GM18951 (cell line): Measurements from ENCODE around the gene ZBTB25.

Experiments used
- POLR2A ChIP-seq: IDR thresholded peaks from 4 replicates; pipeline ENCODE4 v1.6.1; 2011; ENCODE audit warnings: mild to moderate bottlenecking; ENCODE audit not compliant: insufficient read length, insufficient read depth; ENCODE audit errors: extremely low read depth
- in situ Hi-C: fragments of 300-500 bp; cut with MboI; formaldehyde crosslinking; loops from one replicate; pipeline ENCODE4 v1.12.0; 2022; ENCODE audit warnings: low sequenced_read_pairs, mixed read lengths, inconsistent platforms; ENCODE audit not compliant: unreplicated experiment

The ZBTB25 gene

GRCh38 chr14:64434528-64434927 lies 69.1 kb downstream of the ZBTB25 start:
- in situ Hi-C loops, result no loop called here
- no peak for TF ChIP-seq POLR2A

- no peak for TF ChIP-seq POLR2A
- in situ Hi-C loops, result no loop called here
These were observed 79.7 kb downstream of the ZBTB25 start for GRCh38 chr14:64423987-64424386.

DNA sequence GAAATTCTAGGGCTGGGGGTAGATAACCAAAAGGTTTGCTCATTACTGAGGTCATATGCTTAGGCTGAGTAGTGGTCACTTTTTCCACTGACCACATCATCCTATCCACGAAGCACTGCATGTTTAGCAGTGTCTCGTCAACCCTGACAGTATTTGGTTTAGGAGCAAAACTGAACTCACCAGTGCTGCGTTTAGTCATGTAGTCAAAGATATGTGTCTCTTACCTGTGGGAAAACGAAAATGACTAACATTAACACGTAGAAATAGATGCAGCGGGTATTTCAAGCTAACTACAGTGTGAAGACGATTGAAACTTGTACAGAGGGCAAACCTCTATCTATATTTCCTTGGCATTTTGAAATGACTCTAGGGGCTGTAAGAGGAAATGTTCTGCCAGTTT lies 80.9 kb downstream of the ZBTB25 start:
- TF ChIP-seq POLR2A, result no peak
- in situ Hi-C loops, result no loop called here

DNA sequence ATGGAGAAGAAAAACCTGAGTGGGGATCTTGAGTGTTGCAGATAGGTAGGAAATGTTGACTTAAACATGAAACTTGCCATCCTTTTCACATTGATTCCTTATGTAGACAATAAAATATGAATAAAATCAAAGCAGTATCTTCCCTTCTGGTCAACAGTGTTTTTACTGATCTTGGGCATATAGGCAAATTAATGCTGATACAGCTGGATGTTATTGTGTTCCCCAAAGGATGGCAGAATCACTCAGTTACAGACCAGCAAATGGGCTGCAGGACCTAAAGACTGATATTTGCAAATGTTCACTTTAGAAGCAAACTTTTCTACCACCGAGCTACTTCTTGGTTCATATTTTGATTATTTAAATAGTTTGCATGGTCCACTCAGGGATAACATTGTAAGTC lies 81.6 kb downstream of the ZBTB25 start:
- in situ Hi-C loops, result no loop called here

GRCh38 chr14:64421166-64421565 lies 82.5 kb downstream of the ZBTB25 start:
- in situ Hi-C loops, result no loop called here
- TF ChIP-seq POLR2A, result no peak

More for the DNA sequence above, 81.6 kb downstream of the ZBTB25 start:
- no peak for TF ChIP-seq POLR2A

- in situ Hi-C loops, result no loop called here
- TF ChIP-seq POLR2A, result no peak
These were observed 84.6 kb downstream of the ZBTB25 start for GRCh38 chr14:64419003-64419402.

GRCh38 chr14:64417771-64418125 lies 85.9 kb downstream of the ZBTB25 start:
- in situ Hi-C loops, result no loop called here
- TF ChIP-seq POLR2A, result no peak

GRCh38 chr14:64417055-64417770 lies 86.4 kb downstream of the ZBTB25 start:
- in situ Hi-C loops, result no loop called here
- no peak for TF ChIP-seq POLR2A

DNA sequence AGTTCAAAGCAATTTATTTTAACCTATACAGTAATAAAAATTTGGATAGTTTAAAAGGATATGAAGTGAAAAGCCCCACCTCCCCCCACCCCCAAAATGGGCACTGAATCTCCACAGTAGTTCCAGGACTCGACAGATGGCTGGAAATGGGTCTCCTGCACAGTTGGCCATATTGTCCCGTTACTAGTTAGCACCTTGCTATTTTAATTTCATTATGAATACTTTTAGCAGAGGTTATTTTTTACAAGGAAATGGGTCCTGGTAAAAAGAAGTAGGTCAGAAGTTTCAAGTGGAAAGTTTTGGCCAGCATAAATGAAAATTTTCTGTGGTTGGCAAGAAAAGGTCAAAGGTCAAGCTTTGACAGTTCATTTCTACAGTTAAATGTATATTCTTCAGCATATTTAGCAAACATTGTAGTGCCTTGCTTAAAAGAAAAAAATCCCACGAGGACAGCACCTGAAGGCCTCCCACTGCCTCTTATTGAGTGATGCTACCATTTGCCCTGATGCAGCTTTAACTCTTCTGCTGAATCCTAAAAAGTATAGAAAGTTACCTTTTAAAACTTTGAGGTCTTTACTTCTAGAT lies 87.2 kb downstream of the ZBTB25 start:
- in situ Hi-C loops, result no loop called here
- no peak for TF ChIP-seq POLR2A

GRCh38 chr14:64412237-64412636 lies 91.4 kb downstream of the ZBTB25 start:
- TF ChIP-seq POLR2A, result no peak
- in situ Hi-C loops, result no loop called here

DNA sequence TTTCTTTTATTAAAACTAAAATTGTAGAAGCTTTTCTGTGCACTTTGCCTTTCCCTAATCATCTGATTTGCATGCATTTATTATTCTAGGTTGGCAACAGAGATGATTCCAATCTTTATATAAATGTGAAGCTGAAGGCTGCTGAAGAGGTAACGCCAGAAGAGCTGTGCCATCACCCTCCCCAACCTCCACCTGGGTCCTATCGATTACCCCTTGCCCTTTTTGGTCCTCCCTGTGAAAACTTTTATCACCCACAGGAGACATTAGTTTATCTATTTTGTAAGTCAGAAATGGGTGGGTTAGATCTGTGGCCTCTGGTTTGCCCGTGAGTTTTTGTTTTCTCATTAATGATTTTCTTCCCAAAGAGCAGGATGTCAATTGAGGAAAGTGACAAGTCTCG lies 92.6 kb downstream of the ZBTB25 start:
- in situ Hi-C loops, result no loop called here
- TF ChIP-seq POLR2A, result no peak

GRCh38 chr14:64410084-64410774 lies 93.4 kb downstream of the ZBTB25 start:
- TF ChIP-seq POLR2A, result no peak
- in situ Hi-C loops, result no loop called here

DNA sequence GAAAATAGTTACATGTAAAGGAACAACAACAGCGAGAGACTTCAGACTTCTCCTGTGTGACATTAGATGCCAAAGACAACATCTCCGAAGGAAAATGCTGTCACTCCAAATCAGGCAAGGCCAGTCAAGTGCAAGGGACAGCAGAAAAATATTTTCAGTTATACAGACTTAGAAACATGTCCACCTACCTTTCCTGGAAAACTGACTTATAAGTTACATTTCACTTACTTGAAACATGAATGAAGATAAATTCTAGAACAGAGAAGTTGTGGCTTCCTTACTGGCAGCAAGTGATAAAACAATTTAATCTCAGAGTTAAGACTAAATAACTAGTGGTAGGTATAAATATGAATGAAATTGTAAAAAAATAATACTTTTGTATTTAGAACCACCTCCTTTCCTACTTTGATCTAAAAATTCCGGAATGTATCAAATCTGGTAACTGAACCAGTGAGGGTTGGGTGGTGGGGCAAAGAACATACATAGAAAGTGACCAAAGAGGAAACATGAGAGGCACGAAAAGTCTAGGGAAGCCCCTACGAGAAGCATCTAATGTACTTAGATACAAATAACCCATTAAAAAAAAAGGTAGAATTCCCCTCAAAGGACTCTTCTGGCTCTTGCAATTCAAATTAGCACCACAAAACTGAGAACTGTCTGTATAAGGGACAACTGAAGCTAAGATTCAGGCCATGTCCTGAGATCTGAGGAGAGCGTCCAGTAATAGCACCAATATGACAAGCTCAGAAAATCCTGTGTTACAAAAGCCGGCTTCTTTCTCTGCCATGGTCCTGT lies 94.3 kb downstream of the ZBTB25 start:
- in situ Hi-C loops, result no loop called here
- no peak for TF ChIP-seq POLR2A
